Ramos (cell line): ENCODE data around the gene TMEM11.

Experiments used
- in situ Hi-C: fragments of 300-500 bp; cut with MboI; formaldehyde crosslinking; loops from one replicate; pipeline ENCODE4 v1.14.3; 2022; ENCODE audit warnings: low sequenced_read_pairs; ENCODE audit not compliant: unreplicated experiment

Gene TMEM11, protein sequence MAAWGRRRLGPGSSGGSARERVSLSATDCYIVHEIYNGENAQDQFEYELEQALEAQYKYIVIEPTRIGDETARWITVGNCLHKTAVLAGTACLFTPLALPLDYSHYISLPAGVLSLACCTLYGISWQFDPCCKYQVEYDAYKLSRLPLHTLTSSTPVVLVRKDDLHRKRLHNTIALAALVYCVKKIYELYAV

GRCh38 chr17:21214015-21214776, at the start of gene TMEM11:
Gene TMEM11 (minus strand): TSS chr17:21214161. CDS start chr17:21214152, 9 bp downstream.
- in situ Hi-C loops = no loop called here

DNA sequence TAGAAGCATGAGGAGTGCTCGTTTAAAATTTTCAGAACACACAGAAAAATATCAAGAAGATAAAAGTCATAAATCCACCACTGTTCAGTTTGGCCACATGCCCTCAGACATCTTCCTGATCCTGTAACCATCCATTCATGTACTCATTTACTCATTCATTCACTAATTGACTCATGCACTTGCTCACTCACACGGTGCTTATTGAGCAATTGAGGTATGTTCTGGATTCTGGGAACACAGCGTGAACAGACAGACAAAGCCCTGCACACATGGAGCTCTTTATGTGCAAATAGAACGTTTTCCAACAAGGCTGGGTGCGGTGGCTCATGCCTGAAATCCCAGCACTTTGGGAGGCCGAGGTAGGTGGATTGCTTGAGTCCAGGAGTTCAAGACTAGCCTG, 49.4 kb upstream of the TMEM11 start:
- in situ Hi-C loops = no loop called here

GRCh38 chr17:21262259-21262993, 48.5 kb upstream of the TMEM11 start:
- in situ Hi-C loops = no loop called here

DNA sequence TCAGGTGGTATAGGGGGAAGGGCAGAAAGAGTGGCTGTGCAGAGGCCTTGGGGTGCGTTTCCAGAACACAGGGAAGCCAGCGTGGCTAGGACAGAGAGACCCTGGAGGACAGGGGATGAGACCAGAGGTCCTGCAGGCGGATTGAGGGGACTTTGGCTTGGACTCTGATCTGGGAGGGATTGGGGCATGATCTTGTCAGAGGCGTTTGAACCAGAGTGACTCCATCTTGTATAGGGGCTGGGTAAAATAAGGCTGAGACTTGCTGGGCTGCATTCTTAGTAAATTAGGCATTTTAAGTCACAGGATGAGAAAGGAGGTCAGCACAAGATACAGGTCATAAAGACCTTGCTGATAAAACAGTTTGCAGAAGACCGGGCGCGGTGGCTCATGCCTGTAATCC, 44.6 kb upstream of the TMEM11 start:
- in situ Hi-C loops = no loop called here

DNA sequence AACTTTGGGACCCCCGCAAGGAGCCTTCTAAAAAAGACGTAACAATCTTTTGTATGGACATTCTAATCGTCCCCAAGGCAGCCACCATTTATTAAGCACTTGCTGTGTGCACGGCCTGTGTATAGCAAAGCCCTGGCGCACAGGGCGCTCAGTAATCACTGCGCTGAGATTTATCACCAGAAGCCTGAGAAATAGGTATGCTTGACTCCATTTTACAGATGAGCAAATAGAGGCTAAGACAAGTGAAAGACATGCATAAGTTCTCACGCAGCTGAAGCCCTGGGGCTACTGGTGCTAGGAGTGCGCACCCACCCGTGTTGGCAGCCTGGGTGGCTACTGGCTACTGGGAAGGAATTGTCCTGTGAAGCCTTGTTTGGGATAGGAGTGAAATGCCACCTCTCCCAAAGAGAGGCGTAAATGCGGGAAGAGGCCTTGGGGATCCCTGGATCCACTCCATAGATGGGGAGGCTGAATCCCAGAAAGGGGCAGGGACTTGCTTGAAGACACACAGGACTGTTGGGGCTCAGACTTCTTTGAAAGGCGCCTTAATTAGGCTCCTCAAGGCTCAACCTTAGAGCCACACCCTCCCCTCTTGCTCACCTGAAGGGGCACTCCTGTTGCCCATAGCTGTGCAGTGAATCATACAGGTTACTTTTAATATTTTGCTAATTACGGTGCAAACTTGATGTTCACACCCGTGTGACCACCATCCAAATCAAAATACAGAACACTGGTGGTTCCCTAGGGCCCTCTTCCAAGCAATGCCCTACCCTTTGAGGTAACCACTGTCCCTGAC, 39.9 kb upstream of the TMEM11 start:
- in situ Hi-C loops = no loop called here

GRCh38 chr17:21252796-21253645, 39.1 kb upstream of the TMEM11 start, which contains the start of gene NATD1:
Gene NATD1 (minus strand): TSS chr17:21253410. CDS start chr17:21253264, 146 bp downstream.
- in situ Hi-C loops = no loop called here

DNA sequence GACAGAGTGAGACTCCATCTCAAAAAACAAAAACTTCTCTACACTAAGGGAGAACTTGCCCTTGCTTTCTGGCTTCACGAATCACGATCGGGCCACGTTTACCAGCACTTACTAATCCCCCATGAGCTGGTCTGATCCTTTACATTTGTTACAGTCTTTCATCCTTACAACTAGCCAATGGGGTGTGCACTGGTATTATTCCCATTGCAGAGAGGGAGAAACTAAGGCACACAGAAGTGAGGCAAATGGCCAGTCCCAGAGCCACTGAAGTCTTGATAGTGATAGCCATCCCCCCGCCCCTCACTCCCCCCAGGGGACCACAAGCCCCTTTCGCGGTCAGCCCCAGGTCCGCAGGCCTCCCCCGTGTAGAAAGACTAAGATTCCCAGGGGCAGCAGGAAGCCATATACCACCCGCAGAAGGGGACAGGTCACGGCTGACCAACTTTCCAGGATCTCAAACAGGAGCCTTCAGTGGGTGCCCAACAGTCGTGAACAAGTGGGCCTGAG, 38.4 kb upstream of the TMEM11 start:
- in situ Hi-C loops = no loop called here

DNA sequence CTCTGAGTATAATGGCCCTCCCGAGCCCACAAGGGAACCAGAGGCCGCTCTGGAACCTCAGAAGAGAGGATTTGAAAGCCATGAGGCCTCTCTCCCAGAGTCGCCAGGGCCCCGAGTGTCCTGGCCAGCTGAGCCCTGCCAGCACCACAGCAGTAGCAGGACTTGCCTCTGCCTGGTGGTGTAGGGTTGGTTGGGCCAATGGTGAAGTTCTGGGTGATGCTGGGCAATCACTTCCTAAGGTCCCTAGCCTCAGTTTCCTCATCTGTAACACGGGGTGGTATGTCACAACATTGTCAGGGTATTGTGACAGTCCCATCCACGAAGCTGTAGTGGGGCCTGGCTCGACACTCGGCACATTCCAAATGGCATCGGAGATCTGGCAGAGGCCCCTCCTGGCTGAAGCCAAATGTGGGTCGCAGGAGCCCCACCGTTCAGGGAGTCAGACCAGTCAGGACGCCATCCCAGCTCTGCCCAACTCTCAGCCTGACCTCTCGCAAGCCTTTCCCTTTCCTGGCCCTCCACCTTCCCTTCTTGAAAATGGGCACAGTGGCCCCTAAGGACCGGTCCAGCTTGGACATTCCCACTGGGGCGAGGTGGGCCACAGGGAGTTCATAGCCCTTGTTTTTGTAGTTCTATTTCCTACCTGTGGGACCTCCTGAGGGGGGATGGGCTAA, 37.5 kb upstream of the TMEM11 start:
- in situ Hi-C loops = no loop called here

DNA sequence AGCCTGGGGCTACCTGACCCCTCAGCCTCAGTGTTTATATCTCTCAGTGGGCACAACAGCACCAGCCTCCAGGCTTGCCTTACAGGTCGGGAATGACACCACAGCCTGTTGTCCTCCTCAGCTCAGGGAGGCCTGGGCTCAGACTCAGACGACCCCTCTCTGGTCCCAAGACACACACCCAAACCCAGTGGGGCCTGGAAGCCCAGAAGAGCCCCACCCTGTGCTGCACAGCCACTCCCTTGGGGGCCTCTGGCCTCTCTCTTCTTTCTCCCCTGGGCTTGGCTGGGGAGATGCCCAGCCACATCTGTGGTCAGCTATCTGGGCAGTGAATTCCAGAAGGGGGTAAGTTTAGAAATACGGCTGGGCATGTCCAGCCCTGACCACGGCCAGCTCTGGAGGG, 36.9 kb upstream of the TMEM11 start:
- in situ Hi-C loops = no loop called here

- in situ Hi-C loops = no loop called here
Observed at GRCh38 chr17:21249920-21250703, 36.2 kb upstream of the TMEM11 start.

DNA sequence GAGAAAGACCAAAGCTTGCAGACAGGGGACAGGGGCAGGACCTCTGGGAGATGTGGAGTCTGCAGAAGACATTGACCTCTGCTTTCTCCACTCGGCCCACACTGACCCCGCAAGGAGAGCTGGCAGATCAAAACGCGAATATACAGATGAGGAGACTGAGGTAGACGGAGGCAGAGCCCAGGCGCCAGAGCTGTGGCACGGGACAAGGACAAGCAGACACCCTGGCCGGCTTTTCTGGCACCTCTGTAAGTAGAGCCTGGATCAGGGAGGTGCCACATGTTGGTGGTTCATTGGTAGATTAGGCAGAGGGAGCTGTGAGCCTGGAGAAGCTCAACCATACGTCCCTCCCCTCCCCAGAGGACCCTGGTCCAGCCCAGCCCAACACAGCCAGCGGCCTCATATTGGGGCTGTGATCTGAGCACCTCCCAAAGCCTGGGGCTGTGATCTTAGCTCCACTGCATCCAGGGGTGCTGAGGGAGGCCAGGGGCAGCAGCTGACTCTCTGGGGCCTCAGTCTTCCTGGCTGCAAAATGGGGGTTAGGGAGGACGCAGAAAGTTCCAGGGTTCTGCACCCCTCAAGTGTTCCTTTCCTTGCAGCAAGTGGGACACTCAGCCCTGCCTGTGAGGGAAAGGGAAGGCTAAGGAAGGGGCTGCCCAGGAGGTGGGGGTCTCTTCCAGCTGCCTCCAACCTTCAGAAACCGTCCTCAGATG, 35.3 kb upstream of the TMEM11 start:
- in situ Hi-C loops = no loop called here

GRCh38 chr17:21248500-21248899, 34.5 kb upstream of the TMEM11 start:
- in situ Hi-C loops = no loop called here

GRCh38 chr17:21247552-21248258, 33.7 kb upstream of the TMEM11 start:
- in situ Hi-C loops = no loop called here

DNA sequence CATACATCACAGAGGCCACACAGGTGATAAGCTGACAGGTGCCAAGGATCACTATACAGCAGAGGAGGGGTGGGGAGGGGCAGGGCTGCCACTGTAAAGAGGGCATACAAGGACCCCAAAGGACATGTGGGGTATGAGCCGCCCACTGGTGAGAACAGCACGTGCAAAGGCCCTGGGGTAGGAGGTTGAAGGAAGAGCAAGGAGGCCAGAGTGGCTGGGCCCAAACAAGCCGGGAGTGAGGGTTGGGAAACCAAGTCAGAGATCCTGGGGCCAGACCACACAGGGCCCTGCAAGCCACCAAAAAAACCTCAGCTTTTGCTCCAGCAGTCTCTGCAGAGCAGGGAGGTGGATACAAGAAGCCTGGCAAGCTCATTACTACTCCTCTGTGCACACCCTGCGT, 32.7 kb upstream of the TMEM11 start:
- in situ Hi-C loops = no loop called here

- in situ Hi-C loops = no loop called here
Observed at GRCh38 chr17:21245639-21246084, 31.7 kb upstream of the TMEM11 start.

GRCh38 chr17:21243516-21244303, 29.7 kb upstream of the TMEM11 start:
- in situ Hi-C loops = no loop called here
